ENCODE results near the gene ITGB3. TPM values are rescaled to one million over a fixed set of nuclear protein-coding genes. Genes with fewer than 3 reads are reported as not detected.

ITGB3 gene
- total and polyA plus RNA-seq, 9 of the 15 experiments (the other 6 are each of a cell fraction or from before 2014, with no cell fraction given): 0.08 to 2.6 (median 0.62) TPM; not detected in 1

- no peak for FAIRE-seq
- no peak overlapping the region for H3K9ac ChIP-seq (ENCODE audit: insufficient read depth in 1 of 2, low read depth in 2 of 2, low read length in 2 of 2)
These were observed 44.2 kb downstream of the ITGB3 start for GRCh38 chr17:47297661-47298400.

More at GRCh38 chr17:47297661-47298400, 44.2 kb downstream of the ITGB3 start:
- 59% methylated on average over 4 of the region's 4 CpGs for WGBS (ENCODE audit: insufficient coverage, low coverage, missing lambda C conversion rate)
- Histone ChIP-seq H3K4me2 (ENCODE audit: insufficient read depth, low read length) (no peak overlapping the region), H4K20me1 (replicated peaks; ENCODE audit: control insufficient read depth, insufficient read depth, low read length) (no peaks in the 10 kb centered on the region), H3K4me1 (replicated peaks in 1 of 2; ENCODE audit: control insufficient read depth in 2 of 2, insufficient read depth in 2 of 2, low read length in 2 of 2) (peaks cover 14 to 21% of the 10 kb centered on the region in 2 experiments), H3K9me3 (replicated peaks; ENCODE audit: control insufficient read depth, insufficient read depth, low read depth, low read length) (no peaks in the 10 kb centered on the region), H2AFZ (ENCODE audit: low read depth, low read length) (no peak overlapping the region), H3K9me1 (ENCODE audit: control insufficient read depth, insufficient read depth, low read length) (no peaks in the 10 kb centered on the region), H3K4me3 (no peak overlapping the region), H3K27me3 (ENCODE audit: control insufficient read depth in 2 of 2, insufficient read depth in 2 of 2, low read length in 2 of 2) (no peaks in the 10 kb centered on the region), H3K27ac (ENCODE audit: extremely low read depth, low read depth, low read length) (no peak overlapping the region), H3K79me2 (ENCODE audit: control insufficient read depth, insufficient read depth, low read length) (no peaks in the 10 kb centered on the region), H3K36me3 (ENCODE audit: control insufficient read depth, insufficient read depth, low read length) (no peaks in the 10 kb centered on the region)
- no peak for DNase-seq (ENCODE audit: extremely low read depth in 1 of 4, low spot score in 3 of 4)
- in situ Hi-C loops (cut with MboI): no loop called here
- CTCF ChIA-PET (ENCODE audit: low intra/inter-chr PET ratio): interaction anchor here (0.7 kb wide), 2 partner anchors 44 to 529 kb away, joined by 3 read pairs; partner anchors contain the start of gene ITGB3
- ATAC-seq: no peak
- TF ChIP-seq MCM2 (IDR thresholded peaks at IDR 0.05; ENCODE audit: low read depth) (no peak), SMARCA5 (IDR thresholded peaks at IDR 0.05) (no peak), KAT8 (IDR thresholded peaks at IDR 0.05; ENCODE audit: low read depth) (no peak), CBFA2T3 (IDR thresholded peaks at IDR 0.05) (no peak), CCAR2 (IDR thresholded peaks at IDR 0.05; ENCODE audit: low read depth, low read length) (no peak), MEF2A (IDR thresholded peaks at IDR 0.05; ENCODE audit: control insufficient read depth, low read depth, low read length) (no peak), FOSL1 (tag; conservative IDR thresholded peaks at IDR 0.05) (peak; percentile 47; the same call in 1 of the 2 replicates), JUND (IDR thresholded peaks at IDR 0.05; ENCODE audit: borderline replicate concordance, low read depth, low read length) (peak; percentile 24; the same call in 1 of the 2 replicates), JUND (tag; IDR thresholded peaks at IDR 0.05; ENCODE audit: borderline replicate concordance, low read depth, low read length) (no peak)
- TF ChIP-seq, protein P1, sequence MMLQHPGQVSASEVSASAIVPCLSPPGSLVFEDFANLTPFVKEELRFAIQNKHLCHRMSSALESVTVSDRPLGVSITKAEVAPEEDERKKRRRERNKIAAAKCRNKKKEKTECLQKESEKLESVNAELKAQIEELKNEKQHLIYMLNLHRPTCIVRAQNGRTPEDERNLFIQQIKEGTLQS (IDR thresholded peaks at IDR 0.05): peak; percentile 38
- TF ChIP-seq, protein P1 (CRISPR knock-in tag; conservative IDR thresholded peaks at IDR 0.05): no peak
- intact Hi-C loops (cut with micrococcal nuclease): no loop called here
- POLR2A ChIA-PET: interaction anchor here (1.0 kb wide), 1 partner anchor 10 kb away, joined by 3 read pairs; no protein-coding TSS in a partner anchor
- no TSS peak for BruUV-seq (replicated peaks)
